ENCODE measurements around the gene TLR9. TPM values are rescaled to one million over a fixed set of nuclear protein-coding genes. Genes with fewer than 3 reads are reported as not detected.

TLR9 gene
- total RNA-seq, 1 experiment from 2014 or later: 0.44 TPM

- H2AFZ ChIP-seq: no peak overlapping the region
These were observed 41.5 kb downstream of the TLR9 start for GRCh38 chr3:52183786-52184445.

GRCh38 chr3:52182691-52183090 lies 42.8 kb downstream of the TLR9 start:
- no peaks in the 10 kb centered on the region for H3K27me3 ChIP-seq (ENCODE audit: insufficient read depth, low read depth)
- BruUV-seq (replicated peaks): no TSS peak
- H3F3A ChIP-seq (ENCODE audit: insufficient read depth, low read depth): no peaks in the 10 kb centered on the region; the same call in none of the 2 replicates
- H3K4me3 ChIP-seq: no peak overlapping the region
- intact Hi-C loops (cut with micrococcal nuclease; ENCODE audit: unreplicated experiment): no loop called here
- no peak overlapping the region for H2AFZ ChIP-seq
- H3K4me1 ChIP-seq (replicated peaks; ENCODE audit: insufficient read depth): peaks cover 5% of the 10 kb centered on the region; the same call in 1 of the 2 replicates
- H3K36me3 ChIP-seq (ENCODE audit: low read depth): no peaks in the 10 kb centered on the region
- H3K4me2 ChIP-seq: no peak overlapping the region
- H3K27ac ChIP-seq: no peak overlapping the region
- H3K9me3 ChIP-seq (ENCODE audit: insufficient read depth, low read depth): no peaks in the 10 kb centered on the region
- peak in 1 of 2 experiments; percentile 12 for DNase-seq
- ChIA-PET POLR2A (ENCODE audit: unreplicated experiment) (no interaction called here), CTCF (no interaction called here)
- no peaks in the 10 kb centered on the region for H4K20me1 ChIP-seq (ENCODE audit: insufficient read depth)
- no peak for TF ChIP-seq EZH2 (IDR thresholded peaks at IDR 0.05; ENCODE audit: low read depth)
- TF ChIP-seq, protein P1, sequence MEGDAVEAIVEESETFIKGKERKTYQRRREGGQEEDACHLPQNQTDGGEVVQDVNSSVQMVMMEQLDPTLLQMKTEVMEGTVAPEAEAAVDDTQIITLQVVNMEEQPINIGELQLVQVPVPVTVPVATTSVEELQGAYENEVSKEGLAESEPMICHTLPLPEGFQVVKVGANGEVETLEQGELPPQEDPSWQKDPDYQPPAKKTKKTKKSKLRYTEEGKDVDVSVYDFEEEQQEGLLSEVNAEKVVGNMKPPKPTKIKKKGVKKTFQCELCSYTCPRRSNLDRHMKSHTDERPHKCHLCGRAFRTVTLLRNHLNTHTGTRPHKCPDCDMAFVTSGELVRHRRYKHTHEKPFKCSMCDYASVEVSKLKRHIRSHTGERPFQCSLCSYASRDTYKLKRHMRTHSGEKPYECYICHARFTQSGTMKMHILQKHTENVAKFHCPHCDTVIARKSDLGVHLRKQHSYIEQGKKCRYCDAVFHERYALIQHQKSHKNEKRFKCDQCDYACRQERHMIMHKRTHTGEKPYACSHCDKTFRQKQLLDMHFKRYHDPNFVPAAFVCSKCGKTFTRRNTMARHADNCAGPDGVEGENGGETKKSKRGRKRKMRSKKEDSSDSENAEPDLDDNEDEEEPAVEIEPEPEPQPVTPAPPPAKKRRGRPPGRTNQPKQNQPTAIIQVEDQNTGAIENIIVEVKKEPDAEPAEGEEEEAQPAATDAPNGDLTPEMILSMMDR (conservative IDR thresholded peaks at IDR 0.05): no peak
- H3K9me2 ChIP-seq (ENCODE audit: insufficient read depth): no peaks in the 10 kb centered on the region
- no peaks in the 10 kb centered on the region for H3K79me2 ChIP-seq (ENCODE audit: low read depth)

More at GRCh38 chr3:52183786-52184445, 41.5 kb downstream of the TLR9 start:
- Histone ChIP-seq H3K4me3 (no peak overlapping the region), H3K27ac (no peak overlapping the region), H3K79me2 (ENCODE audit: low read depth) (no peaks in the 10 kb centered on the region), H3K4me1 (replicated peaks; ENCODE audit: insufficient read depth) (peaks cover 1% of the 10 kb centered on the region), H3K9me2 (ENCODE audit: insufficient read depth) (no peaks in the 10 kb centered on the region), H3K9me3 (ENCODE audit: insufficient read depth, low read depth) (no peaks in the 10 kb centered on the region), H3K27me3 (ENCODE audit: insufficient read depth, low read depth) (no peaks in the 10 kb centered on the region), H3K4me2 (no peak overlapping the region), H3F3A (ENCODE audit: insufficient read depth, low read depth) (no peaks in the 10 kb centered on the region; the same call in none of the 2 replicates), H3K36me3 (ENCODE audit: low read depth) (no peaks in the 10 kb centered on the region), H4K20me1 (ENCODE audit: insufficient read depth) (no peaks in the 10 kb centered on the region)
- no TSS peak for BruUV-seq (replicated peaks)
- ChIA-PET POLR2A (ENCODE audit: unreplicated experiment) (no interaction called here), CTCF (interaction anchor here (0.6 kb wide), 2 partner anchors 13 to 155 kb away, joined by 3 to 6 read pairs; no protein-coding TSS in a partner anchor)
- intact Hi-C loops (cut with micrococcal nuclease; ENCODE audit: unreplicated experiment): no loop called here
- TF ChIP-seq, protein P1 (conservative IDR thresholded peaks at IDR 0.05): no peak
- TF ChIP-seq EZH2 (IDR thresholded peaks at IDR 0.05; ENCODE audit: low read depth): no peak
- no peak for DNase-seq

DNA sequence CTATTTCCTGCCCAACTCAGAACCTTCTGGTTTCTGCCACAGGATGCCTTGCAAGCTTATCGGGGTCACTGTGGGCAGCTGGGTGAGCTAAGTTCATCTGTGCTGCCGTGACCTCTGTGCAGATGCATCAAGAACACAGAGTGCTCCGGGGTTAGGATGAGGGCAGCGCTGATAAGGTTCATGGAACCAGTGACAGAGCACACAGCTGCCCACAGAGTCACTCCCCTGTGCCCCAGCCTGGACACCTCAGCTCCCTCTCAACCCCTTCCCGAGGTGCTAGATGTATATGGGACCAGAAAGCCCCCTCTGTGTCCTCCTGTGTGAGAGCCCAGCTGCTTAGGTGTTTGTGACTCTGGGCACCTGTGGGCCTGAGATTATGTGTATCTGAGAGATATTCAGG lies 43.2 kb downstream of the TLR9 start:
- no peaks in the 10 kb centered on the region for H3K9me3 ChIP-seq (ENCODE audit: insufficient read depth, low read depth)
- DNase-seq: peak in 1 of 2 experiments; percentile 10
- H3F3A ChIP-seq (ENCODE audit: insufficient read depth, low read depth): no peaks in the 10 kb centered on the region; the same call in none of the 2 replicates
- CTCF ChIA-PET: no interaction called here
- H3K4me1 ChIP-seq (replicated peaks; ENCODE audit: insufficient read depth): peaks cover 10% of the 10 kb centered on the region
- no peaks in the 10 kb centered on the region for H3K27me3 ChIP-seq (ENCODE audit: insufficient read depth, low read depth)
- no peaks in the 10 kb centered on the region for H3K79me2 ChIP-seq (ENCODE audit: low read depth)
- H3K9me2 ChIP-seq (ENCODE audit: insufficient read depth): no peaks in the 10 kb centered on the region
- H3K27ac ChIP-seq: no peak overlapping the region
- no peak overlapping the region for H3K4me2 ChIP-seq
- POLR2A ChIA-PET (ENCODE audit: unreplicated experiment): no interaction called here
- no peaks in the 10 kb centered on the region for H3K36me3 ChIP-seq (ENCODE audit: low read depth)
- no peaks in the 10 kb centered on the region for H4K20me1 ChIP-seq (ENCODE audit: insufficient read depth)
- TF ChIP-seq, protein P1 (conservative IDR thresholded peaks at IDR 0.05): no peak
- TF ChIP-seq EZH2 (IDR thresholded peaks at IDR 0.05; ENCODE audit: low read depth): no peak
- no peak overlapping the region for H2AFZ ChIP-seq
- no peak overlapping the region for H3K4me3 ChIP-seq
- intact Hi-C loops (cut with micrococcal nuclease; ENCODE audit: unreplicated experiment): no loop called here
- BruUV-seq (replicated peaks): no TSS peak
